GM19193 (cell line): Measurements from ENCODE around the gene RB1.

ENCODE experiments used
- POLR2A ChIP-seq: IDR thresholded peaks from 4 replicates; pipeline ENCODE4 v1.6.1; 2011; ENCODE audit not compliant: insufficient read depth, insufficient read length; ENCODE audit errors: extremely low read depth

The RB1 gene

GRCh38 chr13:48486362-48486761, 182.8 kb downstream of the RB1 start:
- TF ChIP-seq POLR2A = no peak

GRCh38 chr13:48486836-48487235, 183.3 kb downstream of the RB1 start:
- peak; percentile 22 for TF ChIP-seq POLR2A

GRCh38 chr13:48487968-48488367, 184.4 kb downstream of the RB1 start:
- TF ChIP-seq POLR2A = no peak

- TF ChIP-seq POLR2A = no peak
These were observed 185.4 kb downstream of the RB1 start for GRCh38 chr13:48488995-48489394.

- TF ChIP-seq POLR2A = no peak
These were observed 186.1 kb downstream of the RB1 start for GRCh38 chr13:48489666-48490065.

- no peak for TF ChIP-seq POLR2A
These were observed 186.7 kb downstream of the RB1 start for GRCh38 chr13:48490241-48490640.

- no peak for TF ChIP-seq POLR2A
These were observed 188.0 kb downstream of the RB1 start for GRCh38 chr13:48491423-48492095.

- peak; percentile 78 for TF ChIP-seq POLR2A
These were observed 188.5 kb downstream of the RB1 start for GRCh38 chr13:48492096-48492440.

GRCh38 chr13:48492470-48493065, 189.0 kb downstream of the RB1 start:
- peak; percentile 71 for TF ChIP-seq POLR2A

- no peak for TF ChIP-seq POLR2A
These were observed 189.7 kb downstream of the RB1 start for GRCh38 chr13:48493066-48493765.

- no peak for TF ChIP-seq POLR2A
These were observed 190.3 kb downstream of the RB1 start for GRCh38 chr13:48493851-48494250.

GRCh38 chr13:48494874-48495273, 191.3 kb downstream of the RB1 start:
- TF ChIP-seq POLR2A = no peak

GRCh38 chr13:48496271-48497161, 193.0 kb downstream of the RB1 start:
- TF ChIP-seq POLR2A = no peak

GRCh38 chr13:48497669-48498068, 194.1 kb downstream of the RB1 start:
- no peak for TF ChIP-seq POLR2A

GRCh38 chr13:48500652-48501197, 197.2 kb downstream of the RB1 start:
- TF ChIP-seq POLR2A = no peak
